ENCODE data around the gene KDM5B. TPM values are rescaled to one million over a fixed set of nuclear protein-coding genes. Genes with fewer than 3 reads are reported as not detected.

KDM5B gene
- total and polyA plus RNA-seq, 2 experiments from 2014 or later = 175 to 202 TPM

GRCh38 chr1:202679406-202680177 is 128.6 kb downstream of the KDM5B start:
- peaks cover 9% of the 10 kb centered on the region; the same call in 1 of the 2 replicates for H3K36me3 ChIP-seq (ENCODE audit: insufficient read depth)
- Mint-ChIP-seq H3K27me3 (ENCODE audit: insufficient read depth, low read depth, poor library complexity) (peaks cover 6% of the 10 kb centered on the region), H3K4me1 (peaks cover 27% of the 10 kb centered on the region), H3K27ac (no peak overlapping the region), H3K9me3 (peaks cover 6% of the 10 kb centered on the region; the same call in 1 of the 3 replicates), H3K36me3 (ENCODE audit: low read depth) (peaks cover 16% of the 10 kb centered on the region), H3K4me3 (no peak overlapping the region)
- no peak overlapping the region for H3K27ac ChIP-seq (ENCODE audit: low read depth)
- TF ChIP-seq JUNB (IDR thresholded peaks at IDR 0.05; ENCODE audit: unreplicated experiment) (no peak), ZNF331 (CRISPR knock-in tag; IDR thresholded peaks at IDR 0.05; ENCODE audit: low read depth) (no peak), EZH2phosphoT487 (IDR thresholded peaks at IDR 0.05; ENCODE audit: unreplicated experiment) (no peak), ZNF462 (CRISPR knock-in tag; IDR thresholded peaks at IDR 0.05) (no peak), STAT1 (IDR thresholded peaks at IDR 0.05; ENCODE audit: unreplicated experiment) (no peak), POLR2AphosphoS5 (IDR thresholded peaks at IDR 0.05; ENCODE audit: low read depth) (no peak), REST (IDR thresholded peaks at IDR 0.05; ENCODE audit: unreplicated experiment) (no peak)
- H3K79me2 ChIP-seq (replicated peaks; ENCODE audit: insufficient read depth) = no peaks in the 10 kb centered on the region
- H4K20me1 ChIP-seq (replicated peaks; ENCODE audit: insufficient read depth) = peaks cover 4% of the 10 kb centered on the region; the same call in 1 of the 2 replicates
- H2AFZ ChIP-seq = no peak overlapping the region
- H3K4me2 ChIP-seq = no peak overlapping the region
- H3K4me3 ChIP-seq = no peak overlapping the region
- ATAC-seq (no peak), DNase-seq (ENCODE audit: low spot score) (no peak)
- H3K9me2 ChIP-seq (ENCODE audit: insufficient read depth) = no peaks in the 10 kb centered on the region
- H3K4me1 ChIP-seq (ENCODE audit: insufficient read depth) = peaks cover 5% of the 10 kb centered on the region; the same call in 1 of the 2 replicates
- no peaks in the 10 kb centered on the region for H3K27me3 ChIP-seq (ENCODE audit: insufficient read depth)
- no peaks in the 10 kb centered on the region for H3F3A ChIP-seq (replicated peaks; ENCODE audit: low read depth)
